Progenitor cell of endocrine pancreas (in vitro differentiated cells): ENCODE results near the gene SSH3. TPM values are rescaled to one million over a fixed set of nuclear protein-coding genes. Genes with fewer than 3 reads are reported as not detected.
A peak's percentile ranks its signal among the peaks of the same experiment; 100 is the strongest.

ENCODE experiments used
- DNase-seq: peaks from one replicate; pipeline ENCODE4 v3.0.0; 2021; ENCODE audit warnings: low spot score; ENCODE audit not compliant: unreplicated experiment
- H3K27ac Mint-ChIP-seq: 2 replicates; pipeline ENCODE4 v1.8.0; 2021; ENCODE audit warnings: mild to moderate bottlenecking, moderate library complexity, mixed read lengths
- H3K27me3 Mint-ChIP-seq: 2 replicates; pipeline ENCODE4 v1.8.0; 2021; ENCODE audit warnings: mixed read lengths
- H3K36me3 Mint-ChIP-seq: 2 replicates; pipeline ENCODE4 v1.8.0; 2022; ENCODE audit warnings: mixed read lengths; ENCODE audit not compliant: insufficient read depth
- H3K4me1 Mint-ChIP-seq: 2 replicates; pipeline ENCODE4 v1.8.0; 2021; ENCODE audit warnings: low read depth, mixed read lengths
- H3K4me3 Mint-ChIP-seq: 2 replicates; pipeline ENCODE4 v1.8.0; 2021; ENCODE audit warnings: low read depth, mild to moderate bottlenecking, moderate library complexity, mixed read lengths
- H3K9me3 Mint-ChIP-seq: 2 replicates; pipeline ENCODE4 v1.8.0; 2021; ENCODE audit warnings: low read depth, mixed read lengths
- CTCF ChIP-seq: fragments of 200-600 bp; sonication (generic); IDR thresholded peaks from one replicate; pipeline ENCODE4 v1.5.0; 2021; ENCODE audit warnings: antibody characterized with exemption, mild to moderate bottlenecking; ENCODE audit not compliant: unreplicated experiment
- total RNA-seq: library from RNA; stranded (reverse); gene quantifications from 2 replicates; pipeline ENCODE4 v1.2.1, GENCODE V29; 2021

Gene SSH3
- total RNA-seq, 1 donor from 2014 or later, result 48.9 TPM

- peak overlapping the region; percentile 9 for H3K4me3 Mint-ChIP-seq
- no peaks in the 10 kb centered on the region for H3K9me3 Mint-ChIP-seq
- H3K27ac Mint-ChIP-seq, result peak overlapping the region; percentile 82
These were observed 53.7 kb downstream of the SSH3 start for GRCh38 chr11:67356864-67357561.

GRCh38 chr11:67357831-67358670, 54.7 kb downstream of the SSH3 start:
- DNase-seq, result no peak
- peaks cover 4% of the 10 kb centered on the region for H3K27me3 Mint-ChIP-seq
- TF ChIP-seq CTCF, result no peak
- peaks cover 20% of the 10 kb centered on the region for H3K4me1 Mint-ChIP-seq
- no peaks in the 10 kb centered on the region for H3K9me3 Mint-ChIP-seq
- no peak overlapping the region for H3K27ac Mint-ChIP-seq
- peaks cover 3% of the 10 kb centered on the region for H3K36me3 Mint-ChIP-seq
- H3K4me3 Mint-ChIP-seq, result no peak overlapping the region

More at GRCh38 chr11:67356864-67357561, 53.7 kb downstream of the SSH3 start:
- peak; percentile 94 for TF ChIP-seq CTCF
- Mint-ChIP-seq H3K36me3 (no peaks in the 10 kb centered on the region), H3K4me1 (peaks cover 22% of the 10 kb centered on the region), H3K27me3 (peaks cover 4% of the 10 kb centered on the region)
- peak; percentile 61 for DNase-seq

Other genes with a start within 250 kb of the SSH3 start
- gene RHOD, start 246.7 kb upstream of the SSH3 start, total RNA-seq, result 16.4 and 20.6 TPM in 2 replicates
- gene KDM2A, start 184.3 kb upstream of the SSH3 start, total RNA-seq, result 102 and 108 TPM in 2 replicates
- 52.9 and 53.0 TPM in 2 replicates for gene GRK2, start 37.1 kb upstream of the SSH3 start, total RNA-seq
- gene ANKRD13D, start 14.2 kb upstream of the SSH3 start, total RNA-seq, result 74.9 and 76.0 TPM in 2 replicates
- gene POLD4, start 50.0 kb downstream of the SSH3 start, total RNA-seq, result 19.8 and 21.1 TPM in 2 replicates
- 5.4 and 6.9 TPM in 2 replicates for gene CLCF1, start 70.1 kb downstream of the SSH3 start, total RNA-seq
- gene RAD9A, start 88.5 kb downstream of the SSH3 start, total RNA-seq, result 39.0 and 49.1 TPM in 2 replicates
- gene PPP1CA, start 98.3 kb downstream of the SSH3 start, total RNA-seq, result 140 and 145 TPM in 2 replicates
- 0.24 TPM in 1 of 2 replicates, not detected in the other for gene TBC1D10C, start 100.6 kb downstream of the SSH3 start, total RNA-seq
- gene CARNS1, start 112.1 kb downstream of the SSH3 start, total RNA-seq, result 0.29 and 0.53 TPM in 2 replicates
- 51.7 and 53.8 TPM in 2 replicates for gene RPS6KB2, start 125.0 kb downstream of the SSH3 start, total RNA-seq
- gene PTPRCAP, start 134.2 kb downstream of the SSH3 start, total RNA-seq, result 0.73 and 2.3 TPM in 2 replicates
- gene CORO1B, start 139.9 kb downstream of the SSH3 start, total RNA-seq, result 86.7 and 90.5 TPM in 2 replicates
- gene GPR152, start 149.2 kb downstream of the SSH3 start, total RNA-seq, result not detected in 2 replicates
- 0.18 TPM in 1 of 2 replicates, not detected in the other for gene CABP4, start 151.8 kb downstream of the SSH3 start, total RNA-seq
- 63.3 and 68.6 TPM in 2 replicates for gene TMEM134, start 165.7 kb downstream of the SSH3 start, total RNA-seq
- gene AIP, start 179.5 kb downstream of the SSH3 start, total RNA-seq, result 39.2 and 39.5 TPM in 2 replicates
- gene PITPNM1, start 201.8 kb downstream of the SSH3 start, total RNA-seq, result 67.9 and 76.3 TPM in 2 replicates
- gene CDK2AP2, start 204.6 kb downstream of the SSH3 start, total RNA-seq, result 35.0 and 35.7 TPM in 2 replicates
- not detected in 2 replicates for gene CABP2, start 219.9 kb downstream of the SSH3 start, total RNA-seq